ENCODE results near the gene GNG2.

DNA sequence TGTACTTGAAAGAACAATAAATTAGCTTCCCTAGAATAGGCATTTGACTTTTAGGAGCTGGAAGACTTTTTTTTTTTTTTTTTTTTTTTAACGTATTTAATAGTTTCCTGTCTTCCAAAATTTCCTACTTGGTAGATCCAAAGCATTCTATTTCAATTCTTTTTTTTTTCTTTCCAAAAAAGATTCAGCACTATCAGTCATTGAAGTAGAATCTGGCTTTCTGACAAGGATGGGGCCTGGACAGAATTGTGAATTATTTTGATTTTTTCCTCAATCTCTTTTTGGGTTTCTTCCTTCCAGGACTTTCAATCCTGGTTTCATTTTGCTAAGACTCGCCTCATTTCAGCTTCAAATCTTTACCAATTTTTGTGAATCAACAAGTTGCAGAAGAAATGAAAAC lies 21.2 kb downstream of the GNG2 start:
- TF ChIP-seq, protein P1, sequence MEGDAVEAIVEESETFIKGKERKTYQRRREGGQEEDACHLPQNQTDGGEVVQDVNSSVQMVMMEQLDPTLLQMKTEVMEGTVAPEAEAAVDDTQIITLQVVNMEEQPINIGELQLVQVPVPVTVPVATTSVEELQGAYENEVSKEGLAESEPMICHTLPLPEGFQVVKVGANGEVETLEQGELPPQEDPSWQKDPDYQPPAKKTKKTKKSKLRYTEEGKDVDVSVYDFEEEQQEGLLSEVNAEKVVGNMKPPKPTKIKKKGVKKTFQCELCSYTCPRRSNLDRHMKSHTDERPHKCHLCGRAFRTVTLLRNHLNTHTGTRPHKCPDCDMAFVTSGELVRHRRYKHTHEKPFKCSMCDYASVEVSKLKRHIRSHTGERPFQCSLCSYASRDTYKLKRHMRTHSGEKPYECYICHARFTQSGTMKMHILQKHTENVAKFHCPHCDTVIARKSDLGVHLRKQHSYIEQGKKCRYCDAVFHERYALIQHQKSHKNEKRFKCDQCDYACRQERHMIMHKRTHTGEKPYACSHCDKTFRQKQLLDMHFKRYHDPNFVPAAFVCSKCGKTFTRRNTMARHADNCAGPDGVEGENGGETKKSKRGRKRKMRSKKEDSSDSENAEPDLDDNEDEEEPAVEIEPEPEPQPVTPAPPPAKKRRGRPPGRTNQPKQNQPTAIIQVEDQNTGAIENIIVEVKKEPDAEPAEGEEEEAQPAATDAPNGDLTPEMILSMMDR (IDR thresholded peaks at IDR 0.05) = no peak
- TF ChIP-seq, protein P2, sequence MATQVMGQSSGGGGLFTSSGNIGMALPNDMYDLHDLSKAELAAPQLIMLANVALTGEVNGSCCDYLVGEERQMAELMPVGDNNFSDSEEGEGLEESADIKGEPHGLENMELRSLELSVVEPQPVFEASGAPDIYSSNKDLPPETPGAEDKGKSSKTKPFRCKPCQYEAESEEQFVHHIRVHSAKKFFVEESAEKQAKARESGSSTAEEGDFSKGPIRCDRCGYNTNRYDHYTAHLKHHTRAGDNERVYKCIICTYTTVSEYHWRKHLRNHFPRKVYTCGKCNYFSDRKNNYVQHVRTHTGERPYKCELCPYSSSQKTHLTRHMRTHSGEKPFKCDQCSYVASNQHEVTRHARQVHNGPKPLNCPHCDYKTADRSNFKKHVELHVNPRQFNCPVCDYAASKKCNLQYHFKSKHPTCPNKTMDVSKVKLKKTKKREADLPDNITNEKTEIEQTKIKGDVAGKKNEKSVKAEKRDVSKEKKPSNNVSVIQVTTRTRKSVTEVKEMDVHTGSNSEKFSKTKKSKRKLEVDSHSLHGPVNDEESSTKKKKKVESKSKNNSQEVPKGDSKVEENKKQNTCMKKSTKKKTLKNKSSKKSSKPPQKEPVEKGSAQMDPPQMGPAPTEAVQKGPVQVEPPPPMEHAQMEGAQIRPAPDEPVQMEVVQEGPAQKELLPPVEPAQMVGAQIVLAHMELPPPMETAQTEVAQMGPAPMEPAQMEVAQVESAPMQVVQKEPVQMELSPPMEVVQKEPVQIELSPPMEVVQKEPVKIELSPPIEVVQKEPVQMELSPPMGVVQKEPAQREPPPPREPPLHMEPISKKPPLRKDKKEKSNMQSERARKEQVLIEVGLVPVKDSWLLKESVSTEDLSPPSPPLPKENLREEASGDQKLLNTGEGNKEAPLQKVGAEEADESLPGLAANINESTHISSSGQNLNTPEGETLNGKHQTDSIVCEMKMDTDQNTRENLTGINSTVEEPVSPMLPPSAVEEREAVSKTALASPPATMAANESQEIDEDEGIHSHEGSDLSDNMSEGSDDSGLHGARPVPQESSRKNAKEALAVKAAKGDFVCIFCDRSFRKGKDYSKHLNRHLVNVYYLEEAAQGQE (IDR thresholded peaks at IDR 0.05; ENCODE audit: insufficient read depth in 1 of 2, low read depth in 2 of 2, low read length in 1 of 2) = no peak

Data from Panc1 (cell line).